ENCODE results near the gene KRTAP4-3.

- TF ChIP-seq CTCF (tag by site-specific recombination; IDR thresholded peaks at IDR 0.05), result no peak
- TF ChIP-seq ZNF561 (tag by site-specific recombination; IDR thresholded peaks at IDR 0.05; ENCODE audit: borderline replicate concordance), result no peak
- no peak for TF ChIP-seq ZNF23 (tag by site-specific recombination; IDR thresholded peaks at IDR 0.05; ENCODE audit: borderline replicate concordance)
- TF ChIP-seq TCF7L2 (IDR thresholded peaks at IDR 0.05; ENCODE audit: borderline replicate concordance, low read depth, low read length), result no peak
- no peak for TF ChIP-seq PRDM6 (tag by site-specific recombination; IDR thresholded peaks at IDR 0.05)
- no peak for TF ChIP-seq ZNF404 (tag by site-specific recombination; IDR thresholded peaks at IDR 0.05)
- no peak for TF ChIP-seq ZBTB11 (tag by site-specific recombination; conservative IDR thresholded peaks at IDR 0.05; ENCODE audit: low read depth)
- no peak for TF ChIP-seq ZNF292 (tag by site-specific recombination; IDR thresholded peaks at IDR 0.05; ENCODE audit: borderline replicate concordance, low read depth)
- no peak for TF ChIP-seq ZNF10 (tag by site-specific recombination; IDR thresholded peaks at IDR 0.05)
- no peak for TF ChIP-seq YY1 (tag by site-specific recombination; IDR thresholded peaks at IDR 0.05)
Observed at GRCh38 chr17:41147531-41148204, 20.4 kb downstream of the KRTAP4-3 start.
